ENCODE data around the gene PROC. TPM values are rescaled to one million over a fixed set of nuclear protein-coding genes. Genes with fewer than 3 reads are reported as not detected.

The PROC gene
- total RNA-seq, 2 donors from 2014 or later: not detected

DNA sequence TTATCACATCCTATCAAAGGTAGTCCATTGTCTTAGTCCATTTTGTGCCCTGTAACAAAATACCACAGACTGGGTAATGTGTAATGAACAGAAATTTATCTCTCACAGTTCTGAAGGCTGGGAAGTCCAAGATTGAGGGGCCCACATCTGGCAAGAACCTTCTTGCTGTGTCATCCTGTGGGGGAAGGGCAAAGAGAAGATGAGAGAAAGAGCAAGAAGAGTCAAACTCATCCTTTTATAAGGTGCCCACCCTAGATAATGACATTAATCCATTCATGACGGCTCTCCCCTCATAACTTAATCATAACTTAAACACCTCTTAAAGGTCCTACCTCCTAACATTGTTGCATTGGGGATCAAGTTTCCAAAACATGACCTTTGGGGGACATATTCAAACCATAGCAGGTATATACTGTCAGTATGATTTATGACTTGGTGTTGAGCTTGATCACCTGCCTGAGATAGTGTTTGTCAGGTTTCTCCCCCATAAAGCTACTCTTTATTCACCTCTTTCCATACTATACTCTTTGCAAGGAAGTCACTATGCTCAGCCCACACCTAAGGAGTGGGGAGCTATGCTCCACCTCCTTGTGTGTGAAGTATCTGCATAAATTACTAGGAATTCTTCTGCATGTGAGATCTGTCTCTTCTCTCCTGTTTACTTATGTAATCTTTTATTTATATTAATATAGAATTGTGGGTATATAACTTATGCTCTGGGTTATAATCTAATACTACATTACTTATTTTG is 25.2 kb upstream of the PROC start:
- Histone ChIP-seq H3K36me3 (no peaks in the 10 kb centered on the region), H3K4me1 (replicated peaks) (no peaks in the 10 kb centered on the region), H3K9me3 (no peaks in the 10 kb centered on the region), H3K27me3 (replicated peaks; ENCODE audit: insufficient read depth) (no peaks in the 10 kb centered on the region), H3K27ac (no peak overlapping the region), H3K4me3 (no peak overlapping the region)
- intact Hi-C loops (cut with DNase I): no loop called here
- WGBS: 87% methylated on average over 1 of the region's 1 CpG
- TF ChIP-seq, protein P1, sequence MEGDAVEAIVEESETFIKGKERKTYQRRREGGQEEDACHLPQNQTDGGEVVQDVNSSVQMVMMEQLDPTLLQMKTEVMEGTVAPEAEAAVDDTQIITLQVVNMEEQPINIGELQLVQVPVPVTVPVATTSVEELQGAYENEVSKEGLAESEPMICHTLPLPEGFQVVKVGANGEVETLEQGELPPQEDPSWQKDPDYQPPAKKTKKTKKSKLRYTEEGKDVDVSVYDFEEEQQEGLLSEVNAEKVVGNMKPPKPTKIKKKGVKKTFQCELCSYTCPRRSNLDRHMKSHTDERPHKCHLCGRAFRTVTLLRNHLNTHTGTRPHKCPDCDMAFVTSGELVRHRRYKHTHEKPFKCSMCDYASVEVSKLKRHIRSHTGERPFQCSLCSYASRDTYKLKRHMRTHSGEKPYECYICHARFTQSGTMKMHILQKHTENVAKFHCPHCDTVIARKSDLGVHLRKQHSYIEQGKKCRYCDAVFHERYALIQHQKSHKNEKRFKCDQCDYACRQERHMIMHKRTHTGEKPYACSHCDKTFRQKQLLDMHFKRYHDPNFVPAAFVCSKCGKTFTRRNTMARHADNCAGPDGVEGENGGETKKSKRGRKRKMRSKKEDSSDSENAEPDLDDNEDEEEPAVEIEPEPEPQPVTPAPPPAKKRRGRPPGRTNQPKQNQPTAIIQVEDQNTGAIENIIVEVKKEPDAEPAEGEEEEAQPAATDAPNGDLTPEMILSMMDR (IDR thresholded peaks at IDR 0.05): no peak
- TF ChIP-seq POLR2A (IDR thresholded peaks at IDR 0.05): no peak
- TF ChIP-seq POLR2AphosphoS5 (IDR thresholded peaks at IDR 0.05): no peak
- DNase-seq (ENCODE audit: low spot score): no peak

- no peak overlapping the region for H3K27ac ChIP-seq
- WGBS: 74% methylated on average over 3 of the region's 3 CpGs
- no peak for TF ChIP-seq POLR2A (IDR thresholded peaks at IDR 0.05)
- TF ChIP-seq POLR2AphosphoS5 (IDR thresholded peaks at IDR 0.05): no peak
- TF ChIP-seq, protein P1 (IDR thresholded peaks at IDR 0.05): no peak
- H3K9me3 ChIP-seq: no peaks in the 10 kb centered on the region
- DNase-seq (ENCODE audit: low spot score): no peak
- no peak overlapping the region for H3K4me3 ChIP-seq
- no peaks in the 10 kb centered on the region for H3K36me3 ChIP-seq
- intact Hi-C loops (cut with DNase I): no loop called here
- H3K4me1 ChIP-seq (replicated peaks): no peaks in the 10 kb centered on the region
- H3K27me3 ChIP-seq (replicated peaks; ENCODE audit: insufficient read depth): no peaks in the 10 kb centered on the region
Observed at GRCh38 chr2:127394492-127394891, 23.7 kb upstream of the PROC start.

DNA sequence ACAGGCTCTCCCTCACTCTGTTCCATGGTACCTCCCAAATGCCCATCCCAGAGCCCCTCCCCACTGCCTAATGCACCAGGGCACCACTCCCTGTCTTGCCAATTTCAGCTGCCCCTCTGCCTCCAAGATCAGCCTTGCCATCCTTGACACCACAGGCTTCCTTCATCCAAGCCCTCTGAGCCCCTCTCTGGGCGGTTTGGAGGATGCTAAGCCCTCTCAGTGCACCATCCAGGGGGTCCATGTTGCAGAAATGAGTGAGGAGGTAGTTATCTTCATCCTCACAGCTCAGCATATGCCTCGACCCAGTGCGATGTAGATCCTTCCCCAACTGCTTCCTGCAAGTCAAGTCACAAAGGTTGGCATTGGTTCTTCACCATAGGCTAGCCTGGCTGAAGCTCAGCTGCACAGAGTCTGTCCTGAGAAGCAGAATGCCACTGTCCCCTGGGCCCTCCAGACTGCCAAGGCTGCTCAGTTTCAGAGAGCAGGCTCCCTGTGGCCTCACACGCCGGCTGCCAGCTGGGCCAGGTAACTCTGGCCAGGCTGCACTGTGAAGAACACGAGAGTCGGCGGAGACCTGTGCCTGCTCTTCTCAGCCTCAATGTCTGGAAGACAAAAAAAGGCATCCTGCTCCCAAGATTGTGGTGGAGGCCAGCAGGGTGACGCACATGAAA is 20.5 kb upstream of the PROC start:
- H3K9me3 ChIP-seq: no peaks in the 10 kb centered on the region
- no peak for DNase-seq (ENCODE audit: low spot score)
- no peak overlapping the region for H3K27ac ChIP-seq
- TF ChIP-seq POLR2AphosphoS5 (IDR thresholded peaks at IDR 0.05) (no peak), POLR2A (IDR thresholded peaks at IDR 0.05) (no peak)
- TF ChIP-seq, protein P1 (IDR thresholded peaks at IDR 0.05): no peak
- intact Hi-C loops (cut with DNase I): no loop called here
- no peaks in the 10 kb centered on the region for H3K27me3 ChIP-seq (replicated peaks; ENCODE audit: insufficient read depth)
- no peaks in the 10 kb centered on the region for H3K4me1 ChIP-seq (replicated peaks)
- H3K36me3 ChIP-seq: no peaks in the 10 kb centered on the region
- H3K4me3 ChIP-seq: no peak overlapping the region
- 94% methylated on average over 9 of the region's 9 CpGs for WGBS

GRCh38 chr2:127398239-127398590 is 20.0 kb upstream of the PROC start:
- no peak overlapping the region for H3K27ac ChIP-seq
- no peak overlapping the region for H3K4me3 ChIP-seq
- DNase-seq (ENCODE audit: low spot score): peak; percentile 39
- no peaks in the 10 kb centered on the region for H3K4me1 ChIP-seq (replicated peaks)
- TF ChIP-seq POLR2AphosphoS5 (IDR thresholded peaks at IDR 0.05) (no peak), POLR2A (IDR thresholded peaks at IDR 0.05) (no peak)
- TF ChIP-seq, protein P1 (IDR thresholded peaks at IDR 0.05): no peak
- no peaks in the 10 kb centered on the region for H3K9me3 ChIP-seq
- 8% methylated on average over 4 of the region's 4 CpGs for WGBS
- no peaks in the 10 kb centered on the region for H3K36me3 ChIP-seq
- intact Hi-C loops (cut with DNase I): no loop called here
- no peaks in the 10 kb centered on the region for H3K27me3 ChIP-seq (replicated peaks; ENCODE audit: insufficient read depth)

GRCh38 chr2:127400533-127400896 is 17.7 kb upstream of the PROC start:
- no peaks in the 10 kb centered on the region for H3K9me3 ChIP-seq
- WGBS: 78% methylated on average over 9 of the region's 9 CpGs
- no peaks in the 10 kb centered on the region for H3K27me3 ChIP-seq (replicated peaks; ENCODE audit: insufficient read depth)
- DNase-seq (ENCODE audit: low spot score): no peak
- intact Hi-C loops (cut with DNase I): loop anchor here (10.0 kb wide), 2 partner anchors 274 to 296 kb away; partner anchors contain the start of genes BIN1 and LIMS2
- no peaks in the 10 kb centered on the region for H3K4me1 ChIP-seq (replicated peaks)
- TF ChIP-seq POLR2A (IDR thresholded peaks at IDR 0.05) (no peak), POLR2AphosphoS5 (IDR thresholded peaks at IDR 0.05) (no peak)
- TF ChIP-seq, protein P1 (IDR thresholded peaks at IDR 0.05): no peak
- no peaks in the 10 kb centered on the region for H3K36me3 ChIP-seq
- H3K27ac ChIP-seq: no peak overlapping the region
- H3K4me3 ChIP-seq: no peak overlapping the region
